ENCODE data around the gene DNLZ.

DNA sequence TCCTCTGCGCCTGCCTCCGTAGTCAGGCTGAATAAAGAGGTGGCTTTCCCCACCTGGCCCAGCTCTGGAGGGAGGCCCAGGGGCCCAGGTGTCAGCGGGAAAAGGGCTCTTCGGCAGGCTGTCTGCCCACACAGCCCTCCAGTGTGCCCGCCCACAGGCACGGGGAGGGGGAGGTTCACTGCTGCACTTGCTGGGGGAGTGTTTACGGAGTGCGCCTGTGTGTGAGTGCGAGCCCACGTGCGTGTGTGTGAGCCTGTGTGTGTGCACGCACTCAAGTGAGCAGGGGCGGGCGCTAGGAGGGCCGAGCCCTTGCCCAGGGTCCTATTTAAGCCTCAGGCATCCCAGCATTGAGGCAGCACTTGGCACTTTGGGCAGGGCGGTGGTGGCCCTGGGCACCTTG lies 10.9 kb downstream of the DNLZ start:
- no peak for TF ChIP-seq CTCF (IDR thresholded peaks at IDR 0.05; ENCODE audit: poor library complexity, severe bottlenecking)
- TF ChIP-seq POLR2AphosphoS5 (IDR thresholded peaks at IDR 0.05): no peak
- TF ChIP-seq EP300 (conservative IDR thresholded peaks at IDR 0.05; ENCODE audit: poor library complexity, severe bottlenecking): no peak
- TF ChIP-seq SMC3 (conservative IDR thresholded peaks at IDR 0.05; ENCODE audit: poor library complexity): no peak
- TF ChIP-seq EZH2 (IDR thresholded peaks at IDR 0.05; ENCODE audit: borderline replicate concordance, insufficient read depth, low read length, poor library complexity, severe bottlenecking): no peak
- TF ChIP-seq REST (IDR thresholded peaks at IDR 0.05; ENCODE audit: borderline replicate concordance): no peak
- TF ChIP-seq RAD21 (conservative IDR thresholded peaks at IDR 0.05): no peak
- TF ChIP-seq TAF1 (IDR thresholded peaks at IDR 0.05; ENCODE audit: low read depth): no peak
- TF ChIP-seq MXI1 (conservative IDR thresholded peaks at IDR 0.05; ENCODE audit: poor library complexity, severe bottlenecking): no peak

Data from neural cell (in vitro differentiated cells).